ENCODE data around the gene CTXND2.
"Not testable (repeated sequence)": the region's sequence is repeated elsewhere in the genome, so short reads cannot be mapped to it uniquely, and the experiment has no call there.

The CTXND2 gene

DNA sequence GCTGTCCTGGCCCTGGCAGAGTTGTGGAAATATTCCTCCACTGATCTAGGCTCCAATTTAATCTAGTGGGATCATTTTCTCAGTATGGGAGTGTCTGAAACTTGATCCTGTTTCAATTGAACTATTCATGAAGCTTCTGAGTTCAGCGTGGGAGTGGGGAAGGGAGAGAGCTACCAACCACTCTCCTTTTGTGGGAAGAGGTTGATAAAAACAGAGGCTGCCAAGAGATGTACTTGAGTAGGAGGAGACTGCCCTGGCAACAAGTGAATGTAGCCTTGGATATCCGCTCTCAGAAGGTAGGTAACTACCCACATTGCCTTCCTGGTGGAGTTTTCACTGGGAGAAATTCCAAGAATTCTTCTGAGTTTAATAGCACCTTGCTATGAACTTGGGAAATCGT, at the start of gene CTXND2:
TSS of gene CTXND2 (plus strand) at position 119 of the 400 bp plus-strand sequence. CDS start 25,179 bp downstream, outside the sequence.
- DNase-seq = no peak

DNA sequence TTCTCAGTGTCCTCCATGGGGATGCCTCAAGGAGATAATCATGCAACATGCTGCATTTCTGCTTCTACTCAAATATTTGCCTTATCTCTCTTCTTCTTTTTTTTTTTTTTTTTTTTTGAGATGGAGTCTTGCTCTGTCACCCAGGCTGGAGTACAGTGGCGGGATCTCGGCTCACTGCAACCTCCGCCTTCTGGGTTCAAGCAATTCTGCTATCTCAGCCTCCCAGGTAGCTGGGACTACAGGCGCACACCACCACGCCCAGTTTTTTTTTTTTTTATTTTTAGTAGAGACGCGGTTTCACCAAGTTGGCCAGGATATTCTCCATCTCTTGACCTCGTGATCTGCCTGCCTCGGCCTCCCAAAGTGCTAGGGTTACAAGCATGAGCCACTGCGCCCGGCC, 46.1 kb upstream of the CTXND2 start:
- DNase-seq = not testable (repeated sequence)

DNA sequence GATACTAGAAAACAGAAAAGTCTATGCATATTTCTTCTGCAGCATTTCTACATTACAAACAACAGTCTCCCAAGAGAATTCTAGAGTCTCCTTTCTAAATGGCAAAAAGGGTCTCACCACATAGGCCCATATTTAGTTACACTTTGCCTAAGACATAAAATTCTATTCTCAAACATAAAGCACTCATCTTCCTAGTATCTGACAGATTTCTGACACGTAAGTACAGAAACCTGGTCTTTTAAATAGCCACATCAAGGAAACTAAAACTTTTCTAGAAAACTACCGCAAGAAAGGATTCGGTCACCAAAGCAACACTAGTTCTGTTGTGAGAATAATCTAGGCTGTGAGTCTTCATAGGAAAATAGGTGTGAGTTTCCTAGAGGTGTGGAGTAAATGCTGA, 45.3 kb upstream of the CTXND2 start:
- DNase-seq = no peak

DNA sequence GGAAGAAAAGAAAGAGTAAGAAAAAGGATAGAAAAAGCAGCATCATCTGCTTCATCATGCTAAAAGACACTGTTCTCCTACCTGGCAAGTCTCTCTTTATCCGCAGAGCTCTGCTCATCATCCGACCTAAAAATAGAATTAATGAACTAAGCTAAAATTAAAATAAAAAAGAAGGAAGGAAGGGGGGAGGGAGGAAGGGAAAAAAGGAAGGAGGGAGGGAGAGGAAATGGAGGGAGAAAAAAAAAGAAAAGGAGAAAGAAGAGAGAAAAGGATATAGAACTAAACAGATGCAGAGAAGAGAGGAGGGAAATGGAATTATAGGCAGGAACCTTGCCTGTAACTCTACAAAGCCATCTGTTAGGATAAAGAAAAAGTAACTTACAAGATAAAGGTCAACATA, 44.6 kb upstream of the CTXND2 start:
- DNase-seq = no peak

DNA sequence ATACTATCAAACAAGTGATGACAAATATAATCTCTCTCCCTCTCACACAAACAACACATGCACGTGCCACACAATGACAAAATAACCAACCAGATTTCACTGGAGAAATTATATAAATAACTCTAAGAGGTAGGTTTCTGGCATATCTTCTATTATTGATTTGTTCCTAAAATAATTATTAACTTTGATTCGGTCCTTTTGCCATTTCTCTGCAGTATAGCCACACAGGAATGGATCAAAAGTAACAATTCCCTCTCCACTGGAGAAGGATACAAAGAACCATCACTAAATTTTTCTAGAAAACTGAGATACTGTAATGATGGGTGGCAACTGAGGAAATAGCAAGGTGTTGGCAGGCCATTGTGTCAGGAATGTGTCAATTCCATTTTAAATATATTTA, 44.0 kb upstream of the CTXND2 start:
- DNase-seq = no peak

DNA sequence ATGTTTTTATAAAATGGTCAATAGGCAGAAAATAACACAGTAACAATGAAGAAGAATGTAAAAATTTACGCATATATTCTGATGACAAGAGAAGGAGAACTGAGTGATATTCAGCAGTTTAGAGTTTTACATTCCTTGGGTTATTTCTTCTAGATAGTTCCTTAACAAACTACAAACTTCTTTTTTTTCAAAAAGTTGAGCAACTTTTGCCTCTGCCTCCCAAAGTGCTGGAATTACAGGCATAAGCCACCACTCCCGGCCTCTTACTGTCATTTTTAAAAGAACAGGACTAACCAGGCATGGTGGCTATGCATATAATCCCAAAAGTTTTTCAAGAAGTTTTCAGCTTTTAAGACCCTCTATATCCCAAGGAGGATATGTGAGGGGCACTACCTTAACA, 43.5 kb upstream of the CTXND2 start:
- no peak for DNase-seq

DNA sequence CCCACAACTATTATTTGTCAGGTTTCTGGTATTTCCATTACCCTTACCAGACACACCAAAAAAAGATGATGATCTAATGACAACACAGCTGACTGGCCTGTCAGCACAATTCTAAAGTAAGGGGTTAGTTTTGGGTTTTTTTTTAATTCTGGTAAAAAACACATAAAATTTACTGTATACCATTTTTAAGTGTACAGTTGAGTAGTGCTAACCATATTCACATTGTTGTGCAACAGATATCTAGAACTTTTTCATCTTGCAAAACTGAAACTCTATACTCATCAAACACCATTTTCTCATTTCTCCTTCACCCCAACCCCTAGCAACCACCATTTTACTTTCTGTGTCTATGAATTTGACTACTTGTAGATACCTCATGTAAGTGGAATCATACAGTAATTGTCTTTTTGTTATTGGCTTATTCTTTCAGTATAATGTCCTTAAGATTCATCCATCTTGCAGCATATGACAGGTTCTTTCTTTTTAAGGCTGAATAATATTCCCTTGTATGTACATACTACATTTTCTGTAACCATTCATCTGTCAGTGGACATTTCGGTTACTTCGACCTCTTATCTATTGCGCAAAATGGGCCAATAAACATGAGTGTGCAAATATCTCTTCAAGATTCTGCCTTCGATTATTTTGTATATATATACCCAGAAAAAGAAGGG, 40.3 kb upstream of the CTXND2 start:
- no peak for DNase-seq

DNA sequence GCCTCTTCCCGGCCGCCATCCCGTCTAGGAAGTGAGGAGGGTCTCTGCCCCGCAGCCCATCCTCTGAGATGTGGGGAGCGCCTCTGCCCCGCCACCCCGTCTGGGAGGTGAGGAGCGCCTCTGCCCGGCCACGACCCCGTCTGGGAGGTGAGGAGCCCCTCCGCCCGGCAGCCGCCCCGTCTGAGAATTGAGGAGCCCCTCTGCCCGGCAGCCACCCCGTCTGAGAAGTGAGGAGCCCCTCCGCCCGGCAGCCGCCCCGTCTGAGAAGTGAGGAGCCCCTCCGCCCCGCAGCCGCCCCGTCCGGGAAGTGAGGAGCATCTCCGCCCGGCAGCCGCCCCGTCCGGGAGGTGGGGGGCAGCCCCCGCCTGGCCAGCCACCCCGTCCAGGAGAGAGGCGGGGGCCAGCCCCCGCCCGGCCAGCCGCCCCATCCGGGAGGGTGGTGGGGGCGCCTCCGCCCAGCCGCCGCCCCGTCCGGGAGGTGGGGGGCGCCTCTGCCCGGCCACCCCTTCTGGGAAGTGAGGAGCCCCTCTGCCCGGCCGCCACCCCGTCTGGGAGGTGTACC, 36.1 kb upstream of the CTXND2 start:
- not testable (repeated sequence) for DNase-seq

DNA sequence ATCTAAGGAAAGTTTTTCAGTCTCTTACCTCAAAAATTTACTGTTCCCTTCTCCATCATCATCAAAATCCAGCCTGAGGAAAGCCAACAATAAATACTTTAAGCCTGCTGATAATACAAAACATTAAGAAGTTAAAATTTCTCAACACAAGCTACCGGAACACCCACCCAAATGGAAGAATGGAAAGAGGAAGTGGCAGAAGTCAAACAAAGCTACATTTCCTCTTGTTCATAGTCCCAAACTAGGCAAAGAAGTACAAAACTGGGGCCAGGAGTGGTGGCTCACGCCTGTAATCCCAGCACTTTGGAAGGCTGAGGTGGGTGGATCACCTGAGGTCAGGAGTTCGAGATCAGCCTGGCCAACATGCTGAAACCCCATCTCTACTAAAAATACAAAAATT, 34.2 kb upstream of the CTXND2 start:
- DNase-seq = not testable (repeated sequence)

DNA sequence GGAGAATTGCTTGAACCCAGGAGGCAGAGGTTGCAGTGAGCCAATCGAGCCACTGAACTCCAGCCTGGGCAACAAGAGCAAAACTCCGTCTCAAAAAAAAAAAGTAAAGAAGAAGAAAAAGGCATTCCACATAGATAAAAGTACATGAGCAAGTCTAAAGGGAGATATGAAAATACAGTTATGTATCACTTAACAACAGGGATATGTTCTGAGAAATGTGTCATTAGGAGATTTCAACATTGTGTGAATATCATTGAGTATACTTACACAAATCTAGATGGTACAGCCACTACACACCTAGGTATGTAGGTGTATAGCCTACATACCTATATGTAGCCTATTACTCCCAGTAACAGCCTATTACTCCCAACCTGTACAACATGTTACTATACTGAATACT, 23.2 kb upstream of the CTXND2 start:
- no peak for DNase-seq

DNA sequence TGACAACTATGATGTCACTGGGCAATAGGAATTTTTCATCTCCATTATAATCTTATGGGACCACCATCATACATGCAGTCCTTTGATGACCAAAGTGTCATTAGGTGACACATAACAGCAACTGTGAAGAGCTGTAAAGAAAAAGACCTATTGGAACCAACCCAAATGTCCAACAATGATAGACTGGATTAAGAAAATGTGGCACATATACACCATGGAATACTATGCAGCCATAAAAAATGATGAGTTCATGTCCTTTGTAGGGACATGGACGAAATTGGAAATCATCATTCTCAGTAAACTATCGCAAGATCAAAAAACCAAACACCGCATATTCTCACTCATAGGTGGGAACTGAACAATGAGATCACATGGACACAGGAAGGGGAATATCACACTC, 22.7 kb upstream of the CTXND2 start:
- not testable (repeated sequence) for DNase-seq

DNA sequence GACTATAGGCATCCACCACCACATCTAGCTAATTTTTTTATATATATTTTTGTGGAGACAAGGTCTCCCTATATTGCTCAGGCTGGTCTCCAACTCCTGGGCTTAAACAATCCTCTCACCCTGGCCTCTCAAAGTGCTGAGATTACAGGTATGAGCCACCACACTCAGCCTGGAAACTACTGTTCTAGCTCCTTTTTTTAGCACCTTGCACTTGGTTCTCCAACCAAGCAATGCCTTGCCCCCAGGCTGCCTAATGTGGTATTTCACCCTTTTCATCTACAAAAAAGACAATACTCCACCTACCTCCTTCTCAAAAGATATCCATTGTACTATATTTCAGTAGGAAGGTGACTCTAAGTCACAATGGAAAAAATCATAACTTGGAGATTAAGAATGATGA, 17.3 kb upstream of the CTXND2 start:
- DNase-seq = no peak

DNA sequence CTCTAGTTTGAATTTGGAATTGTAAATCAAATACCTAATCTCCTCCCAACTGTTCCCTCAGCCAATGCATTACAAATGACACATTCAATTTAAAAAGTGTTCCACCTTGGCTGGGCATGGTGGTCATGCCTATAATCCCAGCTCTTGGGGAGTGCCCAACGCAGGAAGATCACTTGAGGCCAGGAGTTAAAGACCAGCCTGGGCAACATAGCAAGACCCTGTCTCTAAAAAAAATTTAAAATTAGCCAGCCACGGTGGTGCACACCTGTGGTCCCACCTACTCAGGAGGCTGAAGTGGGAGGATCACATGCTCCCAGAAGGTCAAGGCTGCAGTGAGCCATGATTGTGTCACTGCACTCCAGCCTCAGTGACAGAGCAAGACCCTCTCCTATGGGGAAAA, 14.4 kb upstream of the CTXND2 start:
- DNase-seq = no peak

DNA sequence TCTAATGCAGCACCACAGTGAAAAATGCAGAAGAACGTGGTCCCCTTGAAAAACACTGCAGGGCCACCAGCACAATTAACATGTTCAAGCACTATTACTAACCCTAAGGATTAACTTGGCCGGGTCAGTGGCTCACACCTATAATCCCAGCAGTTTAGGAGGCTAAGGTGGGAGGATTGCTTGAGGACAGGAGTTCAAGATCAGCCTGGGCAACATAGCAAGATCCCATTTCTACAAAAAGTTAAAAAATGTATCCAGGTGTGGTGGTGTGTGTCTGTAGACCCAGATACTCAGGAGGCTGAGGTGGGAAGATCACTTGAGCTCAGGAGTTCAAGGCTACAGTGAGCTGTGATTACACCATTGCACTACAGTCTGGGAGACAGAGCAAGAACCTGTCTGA, 13.4 kb upstream of the CTXND2 start:
- no peak for DNase-seq

DNA sequence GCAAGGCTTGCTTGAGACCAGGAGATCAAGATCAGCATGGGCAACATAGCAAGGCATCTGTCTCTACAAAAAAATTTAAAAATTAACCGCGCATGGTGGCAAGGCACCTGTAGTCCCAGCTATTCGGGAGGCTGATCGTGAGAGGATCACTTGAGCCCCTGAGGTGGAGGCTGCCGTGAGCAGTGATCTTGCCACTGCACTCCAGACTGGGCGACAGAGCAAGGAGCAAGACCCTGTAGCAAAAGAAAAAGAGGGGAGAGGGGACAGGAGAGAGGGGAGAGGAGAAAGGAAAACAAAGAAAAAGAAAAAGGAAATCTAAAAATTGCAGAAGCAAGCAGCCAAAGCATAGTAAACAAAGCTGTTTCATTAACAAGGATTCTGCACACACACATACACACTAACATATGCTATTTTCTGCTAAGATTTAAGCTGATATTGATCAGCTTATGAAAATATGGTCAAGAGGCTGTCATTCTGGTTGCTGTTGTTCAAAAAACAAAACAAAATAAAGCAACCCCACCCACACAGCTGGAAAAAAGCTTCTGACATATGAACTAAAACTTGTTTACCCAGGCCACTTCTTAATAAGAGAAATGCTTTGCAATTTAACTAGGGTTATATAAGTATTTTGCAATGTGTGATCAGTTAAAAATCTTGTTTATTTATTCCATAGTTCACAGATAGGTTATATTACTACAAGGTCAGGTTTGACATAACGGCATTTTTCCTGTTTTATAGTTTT, 12.3 kb upstream of the CTXND2 start:
- no peak for DNase-seq

DNA sequence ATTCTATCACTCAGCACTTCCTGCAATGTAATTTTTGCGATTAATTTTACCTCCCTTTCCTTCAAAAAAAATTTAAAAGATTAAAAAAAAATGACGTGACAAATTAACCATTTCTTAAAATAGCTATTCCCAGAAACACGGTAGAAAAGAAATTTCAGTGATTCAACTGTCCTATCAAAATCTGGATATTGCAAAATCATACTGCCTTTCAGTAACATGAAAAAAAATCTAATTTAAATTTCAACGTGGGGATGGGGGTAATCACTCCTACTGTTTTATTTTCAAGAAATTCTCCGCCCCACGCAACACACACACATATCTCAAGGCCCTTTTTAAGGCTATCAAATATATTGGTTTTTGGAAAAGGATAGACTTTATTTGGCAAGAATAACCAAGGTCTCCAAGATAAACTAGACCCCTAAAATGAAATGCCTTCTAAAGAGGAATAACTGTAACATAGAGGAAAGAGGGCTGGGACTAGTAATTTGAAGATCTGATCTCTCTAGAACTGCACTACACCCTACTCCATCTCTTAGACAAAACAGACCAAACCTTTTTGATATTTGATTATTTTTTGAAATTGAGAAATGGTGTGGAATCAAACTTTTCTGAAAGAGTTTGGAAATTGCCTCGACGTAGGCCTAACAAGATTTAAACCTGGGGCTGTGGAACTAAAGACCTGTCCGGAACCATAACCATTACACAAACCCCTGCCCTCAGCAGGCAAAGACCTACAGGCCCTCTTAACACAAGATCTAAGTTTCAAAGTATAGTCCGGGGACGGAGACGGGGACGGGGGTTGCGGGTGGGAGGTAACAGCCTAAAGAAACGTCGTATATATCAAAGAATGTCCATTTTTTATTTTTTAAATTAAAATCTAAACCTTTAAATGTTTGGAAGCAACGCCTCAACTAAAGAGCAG, 11.5 kb upstream of the CTXND2 start:
- no peak for DNase-seq

DNA sequence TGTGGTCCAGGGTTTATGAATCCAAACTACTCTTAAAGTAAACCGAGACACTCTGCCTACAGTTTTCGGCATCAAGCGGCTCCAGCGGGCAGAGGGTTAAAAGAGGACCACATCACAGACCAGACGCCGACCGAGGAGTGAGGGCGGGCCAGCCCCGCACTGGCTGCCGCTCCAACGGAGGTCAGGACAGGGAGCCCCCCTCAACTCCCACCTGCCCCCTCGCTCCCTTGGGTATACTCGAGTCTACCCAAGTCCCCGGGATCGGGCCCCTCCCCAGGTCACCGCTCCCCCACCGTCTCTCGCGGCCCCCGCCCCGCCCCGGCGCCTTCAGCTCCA, 10.8 kb upstream of the CTXND2 start:
- DNase-seq = no peak

DNA sequence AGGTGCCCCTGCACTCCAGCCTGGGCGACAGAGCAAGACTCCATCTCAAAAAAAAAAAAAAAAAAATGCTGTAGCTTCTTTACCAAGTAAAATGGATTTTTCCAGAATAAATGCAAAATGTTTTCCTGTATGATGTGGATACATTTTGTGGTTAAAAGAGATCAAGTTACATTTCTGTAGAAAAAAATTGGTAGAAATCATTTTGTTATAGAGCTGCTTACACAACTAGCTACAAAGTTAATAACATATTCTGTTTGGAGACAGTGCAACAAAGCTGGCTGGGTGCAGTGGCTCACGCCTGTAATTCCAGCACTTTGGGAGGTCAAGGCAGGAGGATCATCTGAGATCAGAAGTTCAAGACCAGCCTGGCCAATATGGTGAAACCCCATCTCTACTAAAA, 8.0 kb upstream of the CTXND2 start:
- DNase-seq = not testable (repeated sequence)

DNA sequence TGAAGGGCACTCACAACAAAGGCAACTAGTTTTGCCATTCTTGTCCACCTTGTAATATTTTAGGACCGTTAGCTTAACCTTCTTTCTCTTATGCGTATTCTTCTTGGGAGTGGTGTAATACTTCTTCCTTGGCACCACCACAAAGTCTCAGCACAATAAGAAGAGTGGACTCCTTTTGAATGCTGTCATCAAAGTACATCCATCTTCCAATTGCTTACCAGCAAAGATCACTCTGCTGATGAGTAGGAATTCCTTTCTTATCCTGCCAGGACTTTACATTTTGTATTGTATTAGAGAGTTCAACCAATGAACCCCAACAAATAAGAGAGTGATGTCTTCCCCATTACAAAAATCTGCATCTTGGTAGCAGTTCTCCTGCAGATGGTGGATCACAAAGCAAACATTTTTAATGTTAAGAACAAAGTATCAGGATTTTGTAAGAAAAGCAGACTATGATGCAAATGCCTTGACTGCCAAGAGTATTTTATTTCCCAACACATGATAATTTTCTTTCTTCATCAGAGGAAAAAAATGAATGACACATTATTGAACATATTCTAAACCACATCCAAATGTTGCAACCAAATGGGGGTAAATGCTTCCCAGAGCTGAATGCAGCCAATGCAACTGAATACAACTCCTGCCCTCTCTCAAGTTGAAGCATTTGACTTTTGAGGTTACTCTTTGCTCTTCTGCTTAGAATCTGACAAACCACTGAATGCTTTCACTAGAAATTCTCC, 5.4 kb upstream of the CTXND2 start:
- DNase-seq = no peak

DNA sequence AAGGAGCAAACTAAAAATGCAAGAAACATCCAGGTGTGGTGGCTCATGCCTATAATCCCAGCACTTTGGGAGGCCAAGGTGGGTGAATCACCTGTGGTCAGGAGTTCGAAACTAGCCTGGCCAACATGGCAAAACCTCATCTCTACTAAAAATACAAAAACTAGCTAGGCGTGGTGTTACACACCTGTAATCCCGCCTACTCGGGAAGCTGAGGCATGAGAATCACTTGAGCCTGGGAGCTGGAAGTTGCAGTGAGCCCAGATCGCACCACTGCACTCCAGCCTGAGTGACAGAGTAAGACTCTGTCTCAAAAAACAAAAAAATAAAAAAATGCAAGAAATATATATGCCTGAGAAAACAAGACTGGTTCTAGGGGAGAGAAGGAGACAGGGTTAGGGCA, 3.8 kb upstream of the CTXND2 start:
- DNase-seq = not testable (repeated sequence)

DNA sequence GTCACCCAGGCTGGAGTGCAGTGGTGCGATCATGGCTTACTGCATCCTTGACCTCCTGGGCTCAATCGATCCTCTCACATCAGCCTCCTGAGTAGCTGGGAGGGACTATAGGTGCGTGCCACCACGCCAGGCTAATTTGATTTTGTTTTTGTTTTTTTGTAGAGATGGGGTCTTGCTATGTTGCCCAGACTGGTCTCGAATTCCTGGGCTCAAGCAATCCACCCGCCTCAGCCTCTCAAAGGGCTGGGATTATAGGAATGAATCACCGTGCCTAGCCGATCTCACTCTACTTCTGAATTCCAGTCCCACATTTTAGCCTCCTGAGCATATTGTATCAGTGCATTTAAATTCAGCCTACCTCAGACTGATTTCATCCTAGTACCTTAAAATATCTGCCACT, 1.8 kb downstream of the CTXND2 start:
- no peak for DNase-seq

DNA sequence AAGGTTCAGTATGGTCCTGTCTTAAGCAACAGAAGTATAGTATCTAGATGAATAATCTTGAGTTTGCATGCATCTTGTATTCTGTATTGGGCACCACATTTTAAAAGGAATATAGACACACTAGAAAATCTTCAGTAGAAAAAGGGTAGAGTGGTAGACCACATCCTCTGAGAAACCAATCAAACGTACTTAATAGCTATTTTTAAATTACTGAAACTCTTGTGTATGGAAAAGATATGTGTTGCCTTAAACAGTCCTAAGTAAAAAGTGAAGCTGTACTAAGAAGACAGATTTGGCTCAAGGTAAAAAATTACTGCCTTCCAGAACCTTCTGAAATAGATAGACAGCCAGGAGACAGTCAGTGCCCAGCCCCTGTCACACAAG, 3.1 kb downstream of the CTXND2 start:
- no peak for DNase-seq

Data from activated CD8-positive, alpha-beta memory T cell treated with anti-CD3 and anti-CD28 coated beads, Interleukin-2, amount 50 U/mL, for 4 hours (primary cell).